22Rv1 (cell line): ENCODE measurements around the gene EEA1.

Experiments used
- CTCF ChIP-seq: fragments of 450-650 bp; IDR thresholded peaks from 2 replicates; pipeline ENCODE4 v1.5.1; 2017; ENCODE audit warnings: mild to moderate bottlenecking
- ZFX ChIP-seq: fragments of 450-650 bp; IDR thresholded peaks from 2 replicates; pipeline ENCODE4 v1.6.1; 2017; ENCODE audit warnings: antibody characterized with exemption, borderline replicate concordance

GRCh38 chr12:92745856-92746550 lies 183.1 kb downstream of the EEA1 start:
- TF ChIP-seq CTCF (no peak), ZFX (no peak)
